ENCODE measurements around the gene IQCE. TPM values are rescaled to one million over a fixed set of nuclear protein-coding genes. Genes with fewer than 3 reads are reported as not detected.

Gene IQCE
- total RNA-seq, 1 experiment from 2014 or later: 21.4 TPM

- no peak overlapping the region for H3K4me3 ChIP-seq (replicated peaks in 1 of 2; ENCODE audit: low read depth in 1 of 2, low read length in 2 of 2)
- TF ChIP-seq ZFX (IDR thresholded peaks at IDR 0.05): no peak
- TF ChIP-seq EGR1 (IDR thresholded peaks at IDR 0.05; ENCODE audit: low read depth): no peak
- TF ChIP-seq ZBTB33 (IDR thresholded peaks at IDR 0.05; ENCODE audit: extremely low read depth, insufficient replicate concordance, low read length): no peak
- no peak for TF ChIP-seq SP1 (IDR thresholded peaks at IDR 0.05; ENCODE audit: low read depth)
- TF ChIP-seq ELF1 (IDR thresholded peaks at IDR 0.05; ENCODE audit: borderline replicate concordance, low read depth): no peak
- TF ChIP-seq CEBPB (IDR thresholded peaks at IDR 0.05; ENCODE audit: low read depth): no peak
- TF ChIP-seq POLR2AphosphoS5 (IDR thresholded peaks at IDR 0.05; ENCODE audit: low read depth, low read length): no peak
- intact Hi-C loops (cut with micrococcal nuclease): no loop called here
- DNase-seq (ENCODE audit: low read depth, low spot score) (no peak), ATAC-seq (no peak)
- H3K27ac ChIP-seq (ENCODE audit: low read depth, low read length): no peak overlapping the region
- CTCF ChIA-PET: no interaction called here
- H3K9ac ChIP-seq (ENCODE audit: low read length): no peak overlapping the region
- H3K36me3 ChIP-seq (ENCODE audit: control insufficient read depth in 1 of 2, insufficient read depth in 2 of 2, low read length in 2 of 2): peaks cover 10 to 16% of the 10 kb centered on the region in 2 experiments; a peak in 3 of 4 replicates
- no peaks in the 10 kb centered on the region for H3K9me3 ChIP-seq (ENCODE audit: control insufficient read depth in 1 of 2, insufficient read depth in 1 of 2, low read depth in 1 of 2, low read length in 2 of 2)
- RAD21 ChIA-PET (ENCODE audit: low non-redundant PET in 1 of 2, low total read pairs in 2 of 2, uncharacterized antibody in 2 of 2, unreplicated experiment in 2 of 2): no interaction called here
- peaks cover 31% of the 10 kb centered on the region for H3K79me2 ChIP-seq (ENCODE audit: insufficient read depth, low read length)
- POLR2A ChIA-PET: interaction anchor here (0.8 kb wide), 1 partner anchor 79 kb away, joined by 4 read pairs; no protein-coding TSS in a partner anchor
- no TSS peak for BruUV-seq (replicated peaks)
- H3K4me1 ChIP-seq (ENCODE audit: control insufficient read depth in 1 of 2, insufficient read depth in 2 of 2, low read length in 2 of 2): peaks cover 15 to 32% of the 10 kb centered on the region in 2 experiments
- H4K20me1 ChIP-seq (ENCODE audit: insufficient read depth): no peaks in the 10 kb centered on the region
- no peaks in the 10 kb centered on the region for H3K9me2 ChIP-seq (ENCODE audit: insufficient read depth)
- peak overlapping the region; percentile 99; the same call in 1 of the 2 replicates for H3K4me2 ChIP-seq (ENCODE audit: low read length)
- H2AFZ ChIP-seq (ENCODE audit: low read depth, low read length, poor library complexity, severe bottlenecking): no peak overlapping the region
- no peaks in the 10 kb centered on the region for H3K27me3 ChIP-seq (ENCODE audit: insufficient read depth, low read length)
These were observed 5.7 kb upstream of the IQCE start for GRCh38 chr7:2553108-2553507.
